Ascending aorta (tissue), 2 donors: ENCODE results near the gene HPCAL4. TPM values are rescaled to one million over a fixed set of nuclear protein-coding genes. Genes with fewer than 3 reads are reported as not detected.

ENCODE experiments used
- DNase-seq, 2 donors: peaks; one replicate each; pipeline ENCODE4 v3.0.0-alpha.2; 2019; ENCODE audit warnings: low spot score in 2 of 2
- H3K27ac ChIP-seq, 2 donors: fragments of 200-600 bp; sonication (generic); one replicate each; pipeline ENCODE4 v1.5.1; 2016 to 2017; ENCODE audit warnings: mild to moderate bottlenecking in 1 of 2
- H3K27me3 ChIP-seq: fragments of 200-600 bp; sonication (generic); one replicate; pipeline ENCODE4 v1.5.1; 2017
- H3K36me3 ChIP-seq, 2 donors: fragments of 200-600 bp; sonication (generic); one replicate each; pipeline ENCODE4 v1.5.1; 2016
- H3K4me1 ChIP-seq, 2 donors: fragments of 200-600 bp; sonication (generic); one replicate each; pipeline ENCODE4 v1.5.1; 2016 to 2017; ENCODE audit warnings: mild to moderate bottlenecking in 1 of 2
- H3K4me3 ChIP-seq, 2 donors: fragments of 200-600 bp; sonication (generic); one replicate each; pipeline ENCODE4 v1.5.1; 2016 to 2017; ENCODE audit warnings: mild to moderate bottlenecking in 1 of 2
- H3K9me3 ChIP-seq, 2 donors: fragments of 200-600 bp; sonication (generic); one replicate each; pipeline ENCODE4 v1.5.1; 2016
- intact Hi-C: fragments of 100-400 bp; cut with DNase I; formaldehyde crosslinking; loops from one replicate; pipeline ENCODE4 v1.15.1; 2023
- total RNA-seq: library from RNA; depleted of rRNA; stranded (reverse); fragments of >200 nt; gene quantifications from one replicate; pipeline ENCODE4 v1.1.0, GENCODE V29; 2016
- TF ChIP-seq, protein P1 (sequence below), 3 experiments: fragments of 200-600 bp in 2 of 3; fragments of 450-650 bp in 1 of 3; sonication (generic) in 2 of 3; IDR thresholded peaks; one replicate each; pipeline ENCODE4 v1.5.1; 2016 to 2019; ENCODE audit warnings: antibody characterized with exemption in 3 of 3, mild to moderate bottlenecking in 1 of 3, moderate library complexity in 1 of 3

HPCAL4 gene
- total RNA-seq, 1 donor from 2014 or later: not detected

DNA sequence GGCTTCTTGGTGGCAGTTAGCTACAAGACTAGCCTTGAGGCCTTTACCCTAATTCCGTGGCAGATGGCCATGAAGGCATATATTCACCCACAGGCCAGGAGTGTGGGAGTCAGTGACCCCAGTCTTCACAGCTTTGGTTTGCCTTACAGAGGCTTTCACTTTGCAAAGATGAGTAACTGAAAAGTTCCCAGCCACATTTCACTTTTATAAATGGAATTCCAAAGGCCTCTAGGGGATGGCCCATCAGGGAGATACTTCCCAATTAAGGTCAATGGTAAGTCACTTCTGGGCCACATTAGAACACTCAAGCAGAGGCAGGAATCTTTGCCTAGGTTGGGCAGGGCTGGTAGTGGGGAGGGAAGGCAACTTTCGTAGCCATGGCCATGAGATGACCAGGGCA is 38.7 kb downstream of the HPCAL4 start:
- TF ChIP-seq, protein P1, sequence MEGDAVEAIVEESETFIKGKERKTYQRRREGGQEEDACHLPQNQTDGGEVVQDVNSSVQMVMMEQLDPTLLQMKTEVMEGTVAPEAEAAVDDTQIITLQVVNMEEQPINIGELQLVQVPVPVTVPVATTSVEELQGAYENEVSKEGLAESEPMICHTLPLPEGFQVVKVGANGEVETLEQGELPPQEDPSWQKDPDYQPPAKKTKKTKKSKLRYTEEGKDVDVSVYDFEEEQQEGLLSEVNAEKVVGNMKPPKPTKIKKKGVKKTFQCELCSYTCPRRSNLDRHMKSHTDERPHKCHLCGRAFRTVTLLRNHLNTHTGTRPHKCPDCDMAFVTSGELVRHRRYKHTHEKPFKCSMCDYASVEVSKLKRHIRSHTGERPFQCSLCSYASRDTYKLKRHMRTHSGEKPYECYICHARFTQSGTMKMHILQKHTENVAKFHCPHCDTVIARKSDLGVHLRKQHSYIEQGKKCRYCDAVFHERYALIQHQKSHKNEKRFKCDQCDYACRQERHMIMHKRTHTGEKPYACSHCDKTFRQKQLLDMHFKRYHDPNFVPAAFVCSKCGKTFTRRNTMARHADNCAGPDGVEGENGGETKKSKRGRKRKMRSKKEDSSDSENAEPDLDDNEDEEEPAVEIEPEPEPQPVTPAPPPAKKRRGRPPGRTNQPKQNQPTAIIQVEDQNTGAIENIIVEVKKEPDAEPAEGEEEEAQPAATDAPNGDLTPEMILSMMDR (IDR thresholded peaks at IDR 0.05): no peak
- H3K4me1 ChIP-seq: peaks cover 0 to 7% of the 10 kb centered on the region in 2 donors
- peak overlapping the region; percentile 47 to 59 for H3K27ac ChIP-seq
- DNase-seq: no peak
- no peaks in the 10 kb centered on the region for H3K9me3 ChIP-seq
- H3K36me3 ChIP-seq: no peaks in the 10 kb centered on the region
- H3K27me3 ChIP-seq: no peaks in the 10 kb centered on the region
- no peak overlapping the region for H3K4me3 ChIP-seq
- intact Hi-C loops: no loop called here

DNA sequence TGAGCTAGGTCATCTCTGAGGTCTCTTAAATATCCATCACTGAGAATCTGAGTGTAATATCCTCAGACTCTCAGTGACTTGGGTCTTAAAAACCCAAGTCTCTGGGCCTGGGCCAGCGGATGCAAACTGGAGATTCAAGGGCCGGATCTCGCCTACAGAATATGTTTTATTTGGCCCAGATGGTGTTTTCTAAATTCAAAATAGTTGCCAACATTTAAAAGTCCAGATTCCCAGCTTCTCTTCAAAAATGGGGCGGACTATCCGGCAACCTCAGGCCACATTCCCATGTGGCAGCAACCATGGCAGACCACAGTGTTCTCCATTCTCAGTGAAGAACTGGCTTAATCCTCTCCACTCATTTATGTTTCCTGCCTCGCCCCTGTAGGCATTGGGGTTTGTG is 39.1 kb downstream of the HPCAL4 start:
- H3K9me3 ChIP-seq: no peaks in the 10 kb centered on the region
- intact Hi-C loops: no loop called here
- H3K4me1 ChIP-seq: peaks cover 0 to 11% of the 10 kb centered on the region in 2 donors
- DNase-seq: no peak
- no peak overlapping the region for H3K4me3 ChIP-seq
- peak overlapping the region; percentile 47 to 59 for H3K27ac ChIP-seq
- TF ChIP-seq, protein P1 (IDR thresholded peaks at IDR 0.05): no peak
- no peaks in the 10 kb centered on the region for H3K27me3 ChIP-seq
- H3K36me3 ChIP-seq: no peaks in the 10 kb centered on the region

DNA sequence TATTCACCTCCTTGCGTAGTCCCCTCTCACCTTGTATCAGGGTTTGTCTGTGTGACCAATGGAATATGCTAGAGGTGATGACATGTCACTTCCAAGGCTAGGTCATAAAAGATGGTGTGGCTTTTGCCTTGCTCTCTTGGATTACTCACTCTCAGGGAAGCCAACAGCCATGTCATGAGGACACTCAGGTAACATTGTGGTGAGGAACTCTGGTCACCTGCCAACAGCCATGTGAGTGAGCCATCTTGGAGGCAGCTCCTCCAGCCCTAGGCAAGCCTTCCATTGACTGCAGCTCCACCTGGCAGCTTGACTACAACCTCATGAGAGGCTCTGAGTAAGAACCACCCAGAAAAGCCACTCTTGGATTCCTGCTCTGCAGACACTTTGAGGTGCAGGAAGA is 40.8 kb downstream of the HPCAL4 start:
- Histone ChIP-seq H3K27ac (no peak overlapping the region), H3K9me3 (no peaks in the 10 kb centered on the region), H3K36me3 (no peaks in the 10 kb centered on the region), H3K27me3 (no peaks in the 10 kb centered on the region), H3K4me1 (peaks cover 3 to 22% of the 10 kb centered on the region in 2 donors), H3K4me3 (no peak overlapping the region)
- intact Hi-C loops: no loop called here
- TF ChIP-seq, protein P1 (IDR thresholded peaks at IDR 0.05): no peak
- no peak for DNase-seq

DNA sequence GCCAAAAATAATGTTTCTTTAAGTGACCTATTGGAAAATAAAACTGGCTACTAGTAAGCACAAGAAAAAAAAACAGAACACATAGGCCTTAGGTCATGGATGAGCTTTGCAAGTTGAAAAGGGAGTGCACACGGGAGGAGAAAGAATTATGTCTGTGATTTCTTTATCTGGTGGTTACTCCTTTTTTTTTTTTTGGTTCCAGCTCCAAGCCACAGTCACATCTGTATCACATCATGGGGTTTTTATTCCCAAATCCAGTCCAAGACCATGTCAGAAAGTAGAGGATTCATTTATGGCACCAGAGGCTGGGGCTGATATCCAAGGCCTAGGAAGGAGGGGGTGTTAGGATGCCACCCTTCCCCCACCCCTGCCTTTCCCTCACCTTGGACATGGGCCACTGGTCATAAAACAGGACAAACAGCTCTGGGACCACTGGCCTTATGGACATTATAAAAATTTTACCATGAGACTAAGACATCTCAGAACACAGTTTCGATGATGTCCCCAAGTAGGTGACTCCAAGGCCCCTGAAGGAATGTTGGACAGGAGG is 41.5 kb downstream of the HPCAL4 start:
- Histone ChIP-seq H3K4me3 (no peak overlapping the region), H3K27ac (no peak overlapping the region), H3K27me3 (no peaks in the 10 kb centered on the region), H3K9me3 (no peaks in the 10 kb centered on the region), H3K36me3 (no peaks in the 10 kb centered on the region), H3K4me1 (peaks cover 3 to 22% of the 10 kb centered on the region in 2 donors)
- TF ChIP-seq, protein P1 (IDR thresholded peaks at IDR 0.05): no peak
- intact Hi-C loops: loop anchor here (10.0 kb wide), 1 partner anchor 555 kb away; no protein-coding TSS in a partner anchor
- no peak for DNase-seq

DNA sequence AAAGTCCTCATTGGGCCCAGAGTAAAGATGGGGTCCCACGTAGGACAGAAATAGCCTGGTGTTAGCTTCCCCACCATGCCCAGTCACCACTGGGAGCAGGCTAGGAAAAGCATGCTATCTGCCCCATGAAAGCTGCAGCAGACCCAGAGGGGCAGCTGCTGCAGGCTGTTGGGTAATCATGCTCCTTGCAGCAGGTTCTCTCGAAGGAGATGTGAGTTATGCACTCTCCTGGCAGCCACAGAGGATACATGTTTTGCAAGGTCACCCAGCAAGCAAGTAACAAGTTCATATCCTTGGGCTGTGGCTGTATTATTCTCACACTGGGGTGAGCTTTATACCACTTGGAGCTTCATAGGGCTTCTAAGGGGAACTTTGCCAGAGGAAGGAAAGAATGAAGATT is 42.7 kb downstream of the HPCAL4 start:
- no peaks in the 10 kb centered on the region for H3K9me3 ChIP-seq
- intact Hi-C loops: loop anchor here (10.0 kb wide), 1 partner anchor 554 kb away; no protein-coding TSS in a partner anchor
- no peak overlapping the region for H3K27ac ChIP-seq
- no peaks in the 10 kb centered on the region for H3K36me3 ChIP-seq
- H3K4me3 ChIP-seq: no peak overlapping the region
- H3K27me3 ChIP-seq: no peaks in the 10 kb centered on the region
- H3K4me1 ChIP-seq: peaks cover 3 to 22% of the 10 kb centered on the region in 2 donors
- DNase-seq: no peak
- TF ChIP-seq, protein P1 (IDR thresholded peaks at IDR 0.05): no peak
